HG03439 (cell line): ENCODE results near the gene TSTD2.
"Not testable (repeated sequence)": the region's sequence is repeated elsewhere in the genome, so short reads cannot be mapped to it uniquely, and the experiment has no call there.

ENCODE experiments used
- ATAC-seq: cut with Tn5 transposase; IDR thresholded peaks from one replicate; pipeline ENCODE4 v1.9.1; 2021; ENCODE audit warnings: mild to moderate bottlenecking, moderate library complexity; ENCODE audit not compliant: unreplicated experiment

TSTD2 gene

DNA sequence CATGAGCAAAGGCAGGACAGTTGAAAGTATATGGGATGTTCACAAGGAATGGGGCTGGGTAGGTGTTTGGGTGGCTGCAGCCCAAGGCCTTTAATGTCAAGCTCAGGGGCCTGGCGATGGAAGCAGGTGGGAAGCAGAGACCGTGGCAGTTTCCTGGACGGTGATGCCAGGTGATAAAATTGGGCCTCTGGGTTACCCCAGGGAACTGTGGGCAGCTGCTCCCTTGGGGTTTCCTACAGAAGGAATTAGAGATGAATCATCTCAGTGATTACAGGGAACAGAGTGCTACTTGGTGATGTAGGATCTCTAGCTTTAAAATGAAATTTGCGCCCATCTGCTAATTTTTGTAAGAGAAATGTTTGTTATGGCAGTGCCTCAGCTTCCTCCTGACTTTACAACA lies 39.2 kb downstream of the TSTD2 start:
- ATAC-seq: no peak

DNA sequence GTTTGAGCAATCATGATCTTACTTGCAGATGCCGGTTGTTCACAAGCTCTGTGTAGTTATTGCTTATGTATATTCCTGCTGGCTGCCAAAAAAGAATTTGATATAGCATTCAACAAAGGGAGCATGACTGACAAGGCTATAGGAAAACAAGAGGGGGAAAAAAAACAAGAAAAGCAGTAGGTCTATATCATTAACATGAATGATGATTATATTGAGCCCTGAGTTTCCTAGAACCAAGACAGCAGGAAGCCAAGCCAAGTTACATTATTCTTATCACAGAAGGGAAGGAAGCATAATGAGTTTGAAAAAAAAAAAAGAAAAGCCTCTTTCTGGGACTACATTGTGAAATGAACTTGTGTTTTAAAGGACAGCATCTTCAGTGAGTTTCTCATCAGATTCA lies 41.0 kb downstream of the TSTD2 start:
- no peak for ATAC-seq

- ATAC-seq: no peak
Observed at GRCh38 chr9:97591535-97591934, 41.6 kb downstream of the TSTD2 start.

- not testable (repeated sequence) for ATAC-seq
Observed at GRCh38 chr9:97586909-97587308, 46.3 kb downstream of the TSTD2 start.

DNA sequence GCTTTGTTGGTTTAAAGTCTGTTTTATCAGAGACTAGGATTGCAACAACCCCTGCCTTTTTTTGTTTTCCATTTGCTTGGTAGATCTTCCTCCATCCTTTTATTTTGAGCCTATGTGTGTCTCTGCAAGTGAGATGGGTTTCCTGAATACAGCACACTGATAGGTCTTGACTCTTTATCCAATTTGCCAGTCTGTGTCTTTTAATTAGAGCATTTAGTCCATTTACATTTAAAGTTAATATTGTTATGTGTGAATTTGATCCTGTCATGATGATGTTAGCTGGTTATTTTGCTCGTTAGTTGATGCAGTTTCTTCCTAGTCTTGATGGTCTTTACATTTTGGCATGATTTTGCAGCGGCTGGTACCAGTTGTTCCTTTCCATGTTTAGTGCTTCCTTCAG lies 48.4 kb downstream of the TSTD2 start:
- not testable (repeated sequence) for ATAC-seq

- ATAC-seq: not testable (repeated sequence)
Observed at GRCh38 chr9:97581590-97581989, 51.6 kb downstream of the TSTD2 start.

DNA sequence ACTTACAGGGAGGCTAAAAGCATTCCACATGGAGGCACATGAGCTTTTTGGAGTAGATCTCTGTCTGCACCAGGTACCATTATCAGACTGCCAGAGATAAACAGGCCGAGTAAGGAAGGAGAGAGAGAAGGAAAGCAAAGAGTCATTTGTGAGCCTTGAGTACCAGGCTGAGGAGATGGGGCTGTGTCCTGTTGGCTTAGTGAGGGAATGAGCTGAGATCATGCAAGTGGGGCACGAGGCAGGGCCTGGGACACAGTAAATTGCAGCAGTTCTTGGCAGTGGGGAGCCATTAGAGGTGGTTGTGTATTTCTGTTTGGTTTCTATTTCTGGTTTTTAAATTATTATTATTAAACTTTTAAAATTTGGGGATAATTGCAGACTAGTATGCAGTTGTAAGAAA lies 53.3 kb downstream of the TSTD2 start:
- ATAC-seq: no peak

DNA sequence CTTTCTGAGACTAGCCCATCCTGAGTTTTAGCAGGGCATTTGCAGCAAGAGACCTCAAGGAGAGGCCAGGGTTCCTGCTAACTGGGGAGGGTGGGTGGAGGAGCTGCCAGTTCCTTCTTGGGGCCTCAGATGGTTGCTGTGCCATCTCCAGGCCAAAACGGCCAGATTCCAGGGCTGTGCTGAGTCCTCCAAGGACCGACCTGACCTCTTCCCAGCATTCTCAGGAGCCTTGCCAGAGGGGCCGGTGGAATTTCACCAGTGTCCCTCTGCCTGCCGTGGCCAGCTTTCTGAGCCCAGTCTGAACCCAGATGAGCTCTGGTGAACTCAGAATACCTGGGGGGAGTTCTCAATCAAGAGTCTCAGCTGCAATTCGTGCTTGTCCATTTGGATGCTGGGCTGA lies 54.3 kb downstream of the TSTD2 start:
- ATAC-seq: no peak

DNA sequence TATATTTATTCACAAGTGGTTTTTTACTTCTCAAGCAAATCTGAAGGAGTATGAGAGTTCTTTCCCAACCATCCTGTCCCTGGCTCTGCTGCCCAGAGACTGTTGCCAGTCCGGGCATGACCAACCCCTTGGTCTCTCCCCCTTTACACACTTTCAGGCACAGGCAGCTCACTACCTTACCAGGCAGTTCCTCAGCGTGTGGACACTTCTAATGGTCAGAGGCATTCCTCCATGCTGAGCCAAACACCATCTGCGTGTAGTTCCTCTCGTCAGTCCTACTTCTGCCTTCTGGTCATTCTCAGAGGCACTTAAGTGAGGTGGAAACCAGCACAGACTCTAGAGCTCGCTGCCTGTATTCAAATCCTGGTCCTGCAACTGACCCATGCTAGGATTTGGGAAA lies 56.1 kb downstream of the TSTD2 start:
- no peak for ATAC-seq

GRCh38 chr9:97575673-97576200 lies 57.4 kb downstream of the TSTD2 start:
- no peak for ATAC-seq

- ATAC-seq: not testable (repeated sequence)
Observed at GRCh38 chr9:97574921-97575672, 58.1 kb downstream of the TSTD2 start.

GRCh38 chr9:97574101-97574571 lies 59.0 kb downstream of the TSTD2 start:
- ATAC-seq: not testable (repeated sequence)

GRCh38 chr9:97573482-97574073 lies 59.6 kb downstream of the TSTD2 start:
- no peak for ATAC-seq

DNA sequence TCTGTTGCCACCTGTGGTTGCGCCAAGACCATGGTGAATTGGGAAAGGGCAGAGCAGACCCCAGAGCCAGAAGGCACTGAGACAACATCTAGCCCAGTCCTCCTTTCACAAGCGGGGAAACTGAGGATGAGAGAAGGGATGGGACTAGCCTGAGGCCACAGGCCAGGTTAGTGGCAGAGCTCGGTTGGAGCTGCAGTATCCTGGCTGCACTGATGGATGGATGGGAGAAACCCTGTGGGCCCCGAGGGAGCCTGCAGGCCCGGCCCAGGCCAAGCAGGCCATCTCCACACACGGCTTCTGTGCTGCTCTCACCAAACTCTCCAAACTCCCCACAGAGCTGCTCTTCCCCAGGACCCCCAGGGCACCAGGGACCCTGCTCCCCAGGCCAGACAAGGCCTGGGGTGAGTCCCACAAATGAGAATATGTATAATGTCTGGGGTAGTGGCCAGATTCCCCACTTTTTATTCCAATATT lies 60.2 kb downstream of the TSTD2 start:
- no peak for ATAC-seq

DNA sequence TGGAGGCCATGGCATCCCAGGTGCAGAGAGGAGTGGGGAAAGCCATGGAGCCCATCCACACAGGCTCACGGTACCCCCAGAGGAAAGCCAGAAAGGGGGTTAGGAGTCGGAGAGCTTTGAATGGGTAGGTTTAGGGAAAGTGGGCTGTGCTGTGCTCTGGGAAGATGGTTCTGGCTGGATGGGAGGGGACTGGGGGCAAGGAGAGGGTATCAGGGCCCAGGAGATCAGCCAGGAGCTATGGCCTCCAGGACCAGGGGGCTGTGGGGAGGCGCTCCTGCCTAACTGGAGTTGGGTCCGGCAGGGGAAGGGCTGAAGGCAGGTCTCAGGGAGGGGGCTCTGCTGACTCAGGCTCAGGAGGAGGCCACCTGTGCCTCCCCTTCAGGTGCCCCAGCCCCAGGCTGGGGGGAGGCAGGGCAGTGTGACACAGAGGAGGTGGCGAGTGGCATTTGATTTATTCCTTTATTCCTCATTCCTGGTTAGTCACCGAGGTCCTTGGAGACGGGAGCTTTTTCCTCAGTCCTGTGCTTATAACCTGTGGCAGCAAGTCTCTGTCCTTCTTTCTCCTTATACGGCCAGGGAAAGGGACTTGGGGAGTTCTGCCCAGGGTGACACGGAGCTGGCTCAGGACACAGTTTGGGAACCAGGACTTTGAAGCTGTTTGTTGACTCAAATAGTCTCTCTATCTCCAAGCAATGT lies 60.8 kb downstream of the TSTD2 start:
- no peak for ATAC-seq

- ATAC-seq: no peak
Observed at GRCh38 chr9:97571664-97572063, 61.5 kb downstream of the TSTD2 start.

- ATAC-seq: no peak
Observed at GRCh38 chr9:97570899-97571298, 62.3 kb downstream of the TSTD2 start.

GRCh38 chr9:97568461-97569275 lies 64.5 kb downstream of the TSTD2 start:
- no peak for ATAC-seq

GRCh38 chr9:97567894-97568202 lies 65.3 kb downstream of the TSTD2 start:
- ATAC-seq: no peak

GRCh38 chr9:97567182-97567893 lies 65.8 kb downstream of the TSTD2 start:
- no peak for ATAC-seq
